NCI-H1105 (cell line): ENCODE results near the gene B4GALT1.
"Not testable (repeated sequence)": the region's sequence is repeated elsewhere in the genome, so short reads cannot be mapped to it uniquely, and the experiment has no call there.

ENCODE experiments used
- DNase-seq: peaks from one replicate; lab custom pipeline; 2025; lab: John Stamatoyannopoulos, UW

Gene B4GALT1

DNA sequence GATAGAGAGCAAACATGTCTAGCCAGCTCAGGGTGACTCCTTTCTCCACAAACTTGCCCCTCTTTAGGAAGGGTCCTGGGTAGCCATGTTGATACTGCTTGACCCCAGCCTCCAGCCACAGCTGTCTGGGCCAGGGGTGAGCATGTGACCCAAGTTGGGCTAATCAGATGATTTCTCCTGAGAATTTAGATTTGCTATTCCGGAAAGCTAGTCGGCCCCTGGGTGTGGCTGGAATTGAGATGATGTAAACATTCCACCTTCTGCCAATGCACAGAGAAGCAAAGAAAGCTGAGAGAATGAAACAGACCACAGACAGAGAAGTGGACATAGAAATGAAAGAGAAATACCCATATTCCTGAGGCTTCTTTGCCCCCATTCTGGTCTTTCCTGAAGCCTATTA, 17.8 kb upstream of the B4GALT1 start:
- DNase-seq: no peak

DNA sequence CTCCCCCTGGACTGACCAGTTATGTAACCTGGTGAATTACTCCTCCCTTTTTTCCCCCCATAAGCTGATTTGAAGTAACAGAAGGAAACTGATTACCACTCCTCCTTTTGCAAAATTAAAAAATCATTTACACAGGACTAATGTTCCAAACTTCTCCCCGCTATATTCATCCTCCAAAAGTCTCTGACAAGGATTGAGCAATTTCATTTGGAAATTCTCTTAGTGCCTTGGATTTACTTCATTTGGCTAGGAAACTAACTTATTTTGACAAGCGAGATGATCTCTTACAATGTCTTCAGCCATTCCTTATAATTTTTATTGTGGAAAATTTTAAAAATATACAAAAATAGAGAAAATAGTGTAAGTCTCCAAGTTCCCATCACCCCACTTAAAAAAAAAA, 15.4 kb upstream of the B4GALT1 start:
- no peak for DNase-seq

DNA sequence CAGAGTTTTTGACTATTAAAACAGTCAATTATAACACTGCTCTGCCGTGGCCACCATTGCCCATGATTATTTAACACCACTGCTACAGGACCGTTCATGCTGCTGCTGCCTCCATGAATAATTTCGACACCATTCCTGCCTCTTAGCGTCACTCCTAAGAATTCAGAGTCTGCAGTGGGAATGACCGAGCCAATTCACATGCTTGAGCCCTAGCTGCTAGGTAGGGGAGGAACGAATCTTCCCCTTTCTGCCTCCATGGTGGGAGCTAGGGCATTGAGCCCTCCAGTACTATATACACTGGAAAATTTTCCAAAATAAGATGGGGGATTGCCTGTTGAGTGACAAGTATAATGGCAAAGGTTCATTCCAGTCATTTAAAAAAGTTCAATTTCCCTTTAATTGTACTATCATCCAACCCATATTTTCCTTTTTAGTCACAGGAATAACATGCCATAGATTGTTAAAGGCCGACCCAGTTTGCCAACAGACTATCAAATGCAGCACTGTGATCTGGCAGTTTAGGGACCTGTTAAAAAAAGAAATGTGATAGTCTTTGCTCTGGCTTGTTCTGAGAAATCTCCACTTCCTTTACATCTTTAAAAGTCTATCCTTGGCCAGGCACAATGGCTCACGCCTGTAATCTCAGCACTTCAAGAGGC, 13.5 kb upstream of the B4GALT1 start:
- DNase-seq: no peak

DNA sequence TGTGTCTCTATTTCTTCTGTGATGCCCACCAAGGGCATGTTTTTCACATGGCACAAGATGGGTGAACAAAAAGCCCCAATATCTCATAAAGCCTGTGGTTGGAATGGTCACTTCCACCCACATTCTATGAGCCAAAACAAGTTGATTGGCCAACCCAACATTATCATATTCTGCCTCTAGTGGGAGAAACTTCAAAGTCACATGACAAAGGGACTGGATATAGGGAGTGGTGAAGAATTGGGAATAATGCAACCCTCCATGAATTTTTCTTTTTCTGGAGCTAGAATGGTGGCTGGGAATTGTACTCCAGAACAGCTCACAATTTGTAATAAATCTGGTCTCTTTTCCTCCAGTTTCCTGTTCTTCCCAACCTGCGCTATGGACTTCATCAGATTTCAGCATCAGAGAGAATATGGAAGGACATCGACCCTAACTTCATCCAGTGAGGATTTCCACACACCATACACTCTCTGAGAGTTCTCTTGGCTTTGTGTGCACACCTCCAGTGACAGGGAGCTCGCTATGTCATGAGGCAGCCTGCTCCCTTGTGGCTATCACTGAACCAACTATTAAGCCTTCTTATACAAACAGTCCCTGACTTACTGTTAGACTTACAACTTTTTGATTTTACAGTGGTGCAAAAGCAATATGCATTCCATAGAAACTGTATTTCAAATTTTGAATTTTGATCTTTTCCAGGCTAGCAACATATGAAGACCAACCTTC, 12.0 kb upstream of the B4GALT1 start:
- no peak for DNase-seq

DNA sequence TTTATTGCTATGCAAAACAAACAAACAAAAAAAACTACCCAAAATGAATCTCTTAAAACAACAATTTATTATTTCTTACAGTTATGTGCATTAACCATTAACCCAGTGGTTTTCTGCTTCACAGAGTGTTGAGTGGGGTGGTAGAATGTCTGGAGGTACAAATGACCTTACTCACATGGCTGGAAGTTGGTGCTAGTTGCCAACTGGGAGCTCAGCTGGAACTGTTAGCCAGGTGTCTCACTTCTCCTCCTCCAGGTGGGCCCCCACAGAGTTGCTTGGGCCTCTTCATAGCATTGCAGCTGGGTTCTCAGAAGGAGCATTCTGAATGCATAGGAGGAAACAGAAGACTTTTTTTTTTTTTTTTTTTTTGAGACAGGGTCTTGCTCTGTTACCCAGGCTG, 10.5 kb upstream of the B4GALT1 start:
- DNase-seq: no peak

DNA sequence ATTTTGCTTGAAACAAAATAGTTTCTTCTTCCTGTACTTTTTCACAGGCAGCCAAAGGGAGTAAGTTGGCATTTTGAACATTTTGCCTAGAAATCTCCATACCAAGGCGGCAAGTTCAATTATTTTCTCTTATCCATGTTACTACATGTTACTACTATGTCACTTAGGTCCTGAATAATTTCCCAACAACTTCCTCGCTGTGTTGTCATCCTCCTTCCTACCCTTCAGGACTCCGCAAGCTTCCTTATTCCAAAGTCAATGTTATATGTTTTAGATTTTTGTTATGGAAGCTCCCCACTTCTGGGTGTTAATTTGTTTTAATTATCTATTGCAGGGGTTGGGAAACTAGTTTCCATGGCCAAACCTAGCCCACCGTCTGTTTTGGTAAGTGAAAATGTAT, 9.9 kb upstream of the B4GALT1 start:
- no peak for DNase-seq

DNA sequence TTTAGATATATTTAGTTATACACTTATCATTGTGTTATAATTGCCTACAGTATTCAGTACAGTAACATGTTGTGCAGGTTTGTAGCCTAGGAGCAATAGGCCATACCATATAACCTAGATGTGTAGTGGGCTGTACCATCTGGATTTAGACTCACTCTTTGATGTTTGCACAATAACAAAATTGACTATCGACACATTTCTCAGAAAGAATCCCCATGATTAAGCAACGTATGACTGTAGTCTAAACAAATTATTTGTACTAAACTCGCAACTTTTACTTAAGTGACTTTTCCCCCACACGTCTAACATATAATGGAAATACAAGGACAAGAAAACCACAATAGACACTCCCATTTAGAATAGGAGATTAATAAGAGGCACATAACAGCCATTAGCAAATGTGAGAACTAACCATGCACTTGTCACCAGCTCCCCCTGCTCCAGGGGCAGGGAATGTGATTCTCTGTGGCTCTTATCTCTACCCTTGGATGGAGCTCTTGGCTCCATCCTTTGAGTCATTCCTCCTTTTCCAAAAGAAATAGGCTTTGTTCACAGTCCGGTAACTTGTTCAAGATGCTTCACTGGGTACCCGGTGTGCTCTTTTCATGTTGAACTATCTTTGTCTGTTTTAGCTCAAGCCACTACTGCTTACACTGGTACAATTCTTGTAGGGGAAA, 8.7 kb upstream of the B4GALT1 start:
- DNase-seq: no peak

DNA sequence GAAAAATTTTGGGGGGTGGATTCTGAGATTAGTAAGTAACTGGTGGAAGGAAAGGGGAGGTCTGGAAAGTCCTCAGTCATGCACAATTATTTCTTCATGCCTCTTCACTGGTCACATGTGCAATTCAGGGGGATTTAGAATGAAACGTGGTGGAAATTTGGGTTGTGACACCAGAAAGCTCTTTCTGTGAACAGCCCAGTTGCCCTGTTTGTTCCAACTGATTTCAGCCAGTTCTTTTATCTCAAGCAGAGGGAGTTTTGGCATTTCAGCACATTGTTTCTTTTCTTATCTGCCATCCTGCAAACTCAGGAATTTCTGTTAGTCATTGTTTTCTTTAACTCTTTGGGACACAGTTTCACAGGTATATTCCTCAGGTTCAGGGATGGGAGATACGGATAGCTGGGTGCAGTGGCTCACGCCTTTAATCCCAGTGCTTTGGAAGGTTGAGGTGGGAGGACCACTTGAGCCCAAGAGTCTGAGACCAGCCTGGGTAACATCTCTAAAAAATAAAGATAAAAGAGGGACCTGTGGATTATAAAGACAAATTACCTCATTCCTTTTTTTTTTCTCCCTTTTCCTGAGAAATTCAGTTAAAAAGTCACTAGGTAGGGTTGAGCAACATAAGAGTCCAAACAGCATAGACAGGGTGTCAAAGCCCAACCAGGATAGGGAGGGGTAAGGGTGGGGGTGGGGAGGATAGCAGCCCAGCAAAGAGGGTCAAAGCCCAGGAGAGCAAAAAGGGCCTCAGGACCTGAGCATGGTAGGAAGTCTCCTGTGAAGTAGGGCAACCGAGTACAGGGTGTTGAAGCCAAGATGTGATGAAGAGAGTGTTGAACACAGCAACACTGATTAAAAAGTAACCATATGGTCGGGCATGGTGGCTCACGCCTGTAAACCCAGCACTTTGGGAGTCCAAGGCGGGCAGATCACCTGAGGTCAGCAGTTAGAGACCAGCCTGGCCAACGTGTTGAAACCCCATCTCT, 5.4 kb upstream of the B4GALT1 start:
- DNase-seq: no peak

DNA sequence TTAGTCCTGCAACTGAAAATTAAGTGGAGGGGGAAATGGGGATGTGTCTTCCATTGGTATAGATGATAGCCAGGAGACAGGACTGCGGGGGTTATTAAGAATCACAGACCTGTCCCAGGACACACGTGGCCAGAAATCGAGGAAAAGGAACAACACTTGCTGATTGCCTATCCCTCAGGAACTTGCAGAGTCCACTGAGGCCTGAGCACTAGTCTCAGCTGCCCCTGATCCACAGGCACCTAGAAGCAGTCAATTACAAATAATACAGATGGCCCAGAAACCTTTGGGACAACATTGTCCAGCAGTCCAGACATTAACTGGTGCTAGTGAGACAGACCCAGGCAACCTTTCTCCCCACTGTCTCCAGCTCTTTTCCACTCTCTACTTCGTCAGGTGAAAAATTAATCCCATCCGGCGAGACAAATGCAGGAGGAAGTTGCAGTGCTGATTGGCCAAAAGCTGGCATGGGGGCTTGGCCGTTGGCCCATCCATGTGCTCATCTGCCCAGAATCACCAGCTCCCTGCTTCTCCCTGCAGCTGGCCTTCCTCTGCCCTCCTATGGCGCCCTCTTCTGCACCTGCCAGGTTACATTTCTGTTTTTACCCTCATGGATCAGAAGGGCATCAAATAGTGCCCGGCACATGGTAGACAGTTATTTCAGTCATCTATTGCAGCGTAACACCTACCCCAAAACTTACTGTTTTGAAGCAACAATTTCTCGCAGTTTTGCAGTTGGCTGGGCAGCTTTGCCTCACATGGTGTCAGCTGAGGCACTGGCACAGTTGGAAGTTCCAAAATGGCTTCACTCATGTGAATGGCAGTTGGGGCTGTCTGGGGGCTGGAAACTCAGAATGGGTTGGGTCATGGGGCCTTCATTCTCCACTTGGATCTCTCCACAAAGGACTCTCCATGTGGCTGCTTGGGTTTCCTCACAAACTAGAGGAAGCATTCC, 3.6 kb upstream of the B4GALT1 start:
- DNase-seq: peak; percentile 25

DNA sequence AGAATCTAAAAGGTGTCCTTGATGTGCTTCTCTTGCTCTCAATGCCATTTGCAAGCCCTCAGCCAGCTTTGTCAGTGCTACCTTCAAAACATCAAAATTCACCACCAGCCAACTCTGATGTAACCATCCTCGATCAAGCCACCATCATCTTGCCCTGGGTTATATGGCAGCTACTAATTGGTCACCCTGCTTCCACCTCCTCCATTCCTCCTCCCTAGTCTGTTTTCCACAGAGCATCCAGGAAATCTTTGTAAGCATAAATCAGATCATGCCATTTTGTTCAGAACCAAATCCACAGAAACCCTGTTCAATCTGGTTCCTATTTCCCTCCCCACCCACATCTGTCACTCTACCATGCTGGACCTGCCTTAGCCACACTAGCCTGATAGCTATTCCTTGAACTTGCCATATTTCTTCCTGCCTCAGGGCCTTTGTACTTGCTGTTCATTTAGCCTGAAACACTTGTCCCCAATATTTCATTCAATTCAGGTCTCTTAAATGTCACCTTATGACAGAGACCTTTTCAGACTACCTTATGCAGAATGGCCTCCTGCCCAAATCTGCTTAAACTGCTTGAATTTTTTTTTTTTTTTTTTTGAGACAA, 1.9 kb upstream of the B4GALT1 start:
- DNase-seq: no peak

DNA sequence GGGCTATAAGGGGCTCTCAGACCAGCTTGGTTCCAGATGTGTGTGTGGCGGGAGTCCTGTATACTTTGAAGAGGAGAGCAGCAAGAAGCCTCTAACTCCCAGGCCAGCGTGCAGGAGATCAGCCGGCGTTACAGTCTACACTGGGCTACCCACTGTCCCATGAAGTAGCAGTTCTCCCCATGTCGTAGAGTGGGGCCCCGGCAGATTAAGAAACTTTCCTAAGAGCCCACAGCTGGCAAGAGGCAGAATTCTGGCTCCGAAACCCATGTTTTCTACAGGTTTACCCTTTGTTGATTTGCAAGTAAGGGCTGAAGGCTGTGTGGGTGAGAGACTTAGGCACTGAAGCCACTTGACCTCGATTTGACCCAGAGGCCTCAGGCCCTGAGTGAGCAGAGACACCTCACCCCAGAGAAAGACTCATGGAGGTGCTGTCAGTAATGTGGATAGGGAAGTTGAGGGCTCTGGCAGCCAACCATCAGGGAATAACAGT, 881 bp upstream of the B4GALT1 start:
- DNase-seq: no peak

DNA sequence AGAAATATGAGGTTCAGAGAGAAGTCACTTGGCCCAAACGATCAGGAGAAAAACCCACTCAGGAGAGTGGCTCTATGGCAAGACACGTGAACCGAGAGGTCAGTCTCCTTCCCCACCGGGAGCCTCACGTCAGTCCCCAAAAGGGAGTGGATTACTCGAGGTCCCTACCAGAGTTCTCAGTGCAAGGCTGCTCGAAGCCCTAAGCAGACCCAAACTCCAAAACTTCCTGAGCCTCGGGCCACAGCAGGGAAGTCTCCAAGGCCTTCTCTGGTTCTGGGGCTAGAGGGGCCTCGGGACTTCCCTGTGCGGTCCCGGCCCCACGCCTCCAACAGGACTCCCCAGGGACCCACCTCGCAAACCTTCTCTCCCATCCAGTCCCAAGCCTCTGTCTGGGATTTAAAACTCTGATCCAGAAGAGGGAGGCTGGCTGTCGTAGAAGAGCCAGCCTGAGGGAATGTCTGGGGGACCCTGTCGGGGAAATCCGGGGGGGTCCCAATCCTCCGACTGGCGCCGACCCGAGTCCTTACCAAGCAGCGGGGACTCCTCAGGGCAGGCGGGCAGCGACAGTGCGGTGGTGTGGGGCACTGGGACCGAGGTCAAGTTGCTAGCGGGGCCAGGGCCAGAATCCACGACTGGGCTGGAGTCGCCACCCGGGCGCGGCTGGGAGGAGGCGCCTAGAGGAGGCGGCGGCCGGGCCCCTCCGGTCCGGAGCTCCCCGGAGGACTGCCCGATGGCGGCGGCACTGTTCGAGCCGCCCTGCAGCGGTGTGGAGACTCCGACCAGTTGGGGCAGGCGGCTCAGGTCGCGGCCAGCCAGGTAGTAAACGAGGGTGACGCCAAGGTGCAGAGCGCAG, 679 bp downstream of the B4GALT1 start:
- DNase-seq: peak; percentile 44

DNA sequence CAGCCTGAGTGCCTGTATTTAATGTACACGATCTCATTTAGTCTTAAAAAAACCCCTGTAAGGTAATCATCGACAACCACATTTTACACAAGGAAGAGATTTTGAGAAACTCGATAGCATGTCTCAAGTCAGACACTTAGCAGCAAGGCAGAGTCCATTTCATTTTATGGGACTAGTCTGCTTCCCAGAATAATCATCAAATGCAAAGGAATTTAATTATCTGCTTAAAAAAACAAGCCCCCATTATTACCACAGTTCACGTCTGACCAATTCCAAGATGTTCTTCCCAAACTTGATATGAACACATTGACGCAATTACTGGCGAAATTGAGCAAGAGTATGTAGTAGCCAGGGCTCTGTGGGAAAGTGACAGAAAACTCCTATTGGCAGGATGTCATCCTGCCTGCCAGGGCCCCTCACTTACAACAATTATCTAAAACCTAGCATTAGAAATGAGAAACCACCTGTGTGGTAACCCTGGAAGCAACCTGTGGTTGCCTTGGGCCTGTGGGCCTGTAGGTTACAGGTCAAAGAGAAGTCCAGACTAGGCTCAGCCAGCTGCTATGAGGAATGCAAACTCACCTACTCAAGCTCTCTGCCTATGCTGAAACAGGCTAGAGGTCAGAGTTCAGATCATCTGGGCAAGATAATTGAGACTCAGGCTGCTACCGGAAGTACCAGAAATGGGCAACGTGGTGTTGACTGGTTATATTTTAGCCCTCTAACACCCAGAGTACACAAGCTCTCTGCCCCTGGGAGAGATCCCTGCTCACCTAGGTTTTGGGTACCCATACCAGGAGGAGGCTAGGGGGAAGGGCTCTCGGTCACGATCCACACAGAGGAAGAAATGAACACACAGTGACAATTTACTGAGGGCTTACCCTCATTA, 1.6 kb downstream of the B4GALT1 start:
- DNase-seq: no peak

DNA sequence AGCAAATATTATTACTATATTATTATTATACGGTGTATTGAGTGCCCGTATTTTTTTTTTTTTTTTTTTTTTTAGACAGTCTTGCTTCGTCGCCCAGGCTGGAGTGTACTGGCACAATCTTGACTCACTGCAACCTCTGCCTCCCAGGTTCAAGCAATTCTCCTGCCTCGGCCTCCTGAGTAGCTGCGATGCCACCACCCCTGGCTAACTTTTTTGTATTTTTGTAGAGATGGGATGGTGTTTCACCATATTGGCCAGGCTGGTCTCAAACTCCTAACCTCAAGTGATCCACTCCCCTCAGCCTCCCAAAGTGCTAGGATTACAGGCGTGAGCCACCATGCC, 2.2 kb downstream of the B4GALT1 start:
- not testable (repeated sequence) for DNase-seq

DNA sequence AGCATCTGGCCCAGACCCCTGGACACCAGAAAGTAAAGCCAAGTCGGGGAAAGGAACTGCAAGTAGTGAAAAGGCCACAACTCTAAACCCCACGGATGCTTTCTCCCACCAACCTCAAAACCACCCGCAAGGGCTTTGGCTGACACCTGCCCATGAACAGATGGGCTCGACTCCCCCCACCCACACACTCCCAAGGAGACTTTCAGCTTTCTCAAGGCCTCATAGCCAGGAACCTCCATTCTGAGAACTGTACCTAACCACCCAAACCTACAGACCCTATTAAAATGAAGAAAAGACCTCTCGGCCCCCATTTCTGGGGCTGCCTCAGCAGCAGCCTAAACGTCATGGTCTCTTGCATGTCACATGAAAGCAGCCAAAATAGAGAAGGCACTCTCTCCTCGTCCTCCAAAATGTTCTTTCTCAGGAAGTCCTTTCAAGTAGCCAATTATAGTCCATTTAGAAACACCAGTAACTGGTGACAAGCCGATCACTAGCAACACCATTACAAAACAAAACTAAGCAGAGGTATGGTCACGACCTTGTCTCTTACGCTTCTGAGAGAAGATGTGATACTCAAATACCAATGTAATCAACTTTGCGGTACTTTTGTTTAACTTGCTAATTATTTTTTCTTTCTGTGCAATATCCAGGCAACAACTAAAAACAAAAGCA, 2.9 kb downstream of the B4GALT1 start:
- DNase-seq: no peak

DNA sequence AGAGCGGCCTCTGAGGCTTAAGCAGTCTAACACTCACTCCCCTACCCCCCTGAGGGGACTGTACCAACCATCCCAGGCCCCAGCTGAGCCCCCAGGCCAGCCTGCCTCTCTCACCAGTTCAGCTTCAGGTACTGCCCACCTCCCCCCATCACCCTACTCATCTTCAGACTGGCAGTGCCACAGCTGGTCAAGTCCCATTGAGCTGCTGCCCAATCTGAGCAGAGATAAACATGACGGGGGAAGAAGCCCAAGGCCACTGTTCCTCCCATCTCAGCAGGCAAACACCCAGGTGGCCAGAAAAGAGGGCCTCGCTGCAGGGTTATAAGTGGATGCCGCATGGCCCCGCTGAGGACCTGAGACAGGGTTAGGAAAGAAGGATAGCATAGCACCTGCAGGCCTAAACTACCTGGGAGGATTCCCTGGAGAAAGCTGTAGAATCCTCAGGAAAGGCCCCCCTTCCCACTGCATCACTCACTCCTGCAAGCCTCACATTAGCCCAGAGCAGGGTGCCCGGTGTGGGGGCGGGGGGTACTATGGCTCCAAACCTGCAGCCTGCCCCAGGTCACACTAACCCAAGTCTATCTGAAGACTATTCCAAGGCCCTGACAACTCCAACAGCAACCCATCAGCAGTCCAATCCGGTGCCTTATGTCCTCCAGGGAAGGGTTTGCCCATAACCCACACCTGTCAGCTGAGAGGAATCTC, 3.6 kb downstream of the B4GALT1 start:
- DNase-seq: no peak

DNA sequence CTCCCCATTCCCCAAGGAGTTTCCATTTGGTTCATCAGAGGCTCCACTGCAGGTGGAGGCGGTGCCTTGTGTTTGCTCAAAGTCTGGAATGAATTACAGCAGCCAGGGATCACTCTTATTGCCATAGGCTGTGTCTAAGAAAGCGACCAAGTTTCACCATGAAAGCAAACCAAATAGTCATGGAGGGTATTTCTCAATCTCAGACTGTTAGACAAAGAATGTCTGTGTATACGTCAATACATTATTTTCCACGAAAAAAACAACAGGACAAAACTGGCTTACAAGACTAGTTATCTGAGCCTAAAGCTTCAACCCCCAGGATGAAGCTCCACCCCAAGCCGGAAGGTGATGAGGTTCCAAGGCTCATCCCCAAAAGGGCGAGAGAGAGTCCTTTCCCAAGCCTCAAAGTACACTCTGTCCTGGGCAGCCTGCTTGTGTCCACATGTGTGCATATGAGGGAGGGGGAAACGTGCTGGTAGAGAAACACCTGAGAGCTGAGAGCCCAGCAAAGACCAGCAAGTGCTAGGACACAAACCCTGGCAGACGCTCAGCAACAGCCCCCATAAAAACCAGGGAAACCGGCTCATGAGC, 4.3 kb downstream of the B4GALT1 start:
- DNase-seq: no peak
